ENCODE data around the gene C5orf34. TPM values are rescaled to one million over a fixed set of nuclear protein-coding genes. Genes with fewer than 3 reads are reported as not detected.

C5orf34 gene
- total and polyA plus RNA-seq, 2 donors from 2014 or later, result 0.71 to 2.3 TPM

DNA sequence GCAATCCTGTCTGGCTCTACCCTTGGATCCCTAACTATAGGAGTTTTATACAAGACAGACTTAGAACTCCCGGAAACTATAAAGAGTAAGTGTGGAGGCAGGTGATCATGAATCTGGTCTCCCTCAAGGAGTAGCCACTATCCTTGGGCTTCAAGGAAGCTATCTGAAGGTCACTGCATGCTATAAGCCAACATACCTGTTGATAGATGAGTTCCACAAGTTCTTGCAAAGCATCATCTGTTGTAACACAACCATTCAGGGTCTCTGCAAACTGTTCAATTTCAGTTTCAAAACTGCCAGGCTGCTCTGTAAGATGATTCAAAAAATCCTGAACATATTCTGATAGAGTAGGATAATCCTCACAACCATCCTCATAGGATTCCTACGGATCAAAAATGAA lies 32.6 kb upstream of the C5orf34 start:
- Histone ChIP-seq H3K36me3 (ENCODE audit: control insufficient read depth in 2 of 3, insufficient read depth in 3 of 3, low read length in 3 of 3) (peaks cover 14 to 29% (median 18%) of the 10 kb centered on the region in 3 donors), H3K9ac (ENCODE audit: low read length in 3 of 3) (no peak overlapping the region), H3K27me3 (ENCODE audit: control insufficient read depth, insufficient read depth, low read length) (no peaks in the 10 kb centered on the region), H3K4me3 (ENCODE audit: low read length in 3 of 3) (no peak overlapping the region), H3K4me1 (ENCODE audit: control insufficient read depth in 2 of 3, insufficient read depth in 2 of 3, low read depth in 1 of 3, low read length in 3 of 3) (no peaks in the 10 kb centered on the region), H3K9me3 (ENCODE audit: control insufficient read depth in 2 of 3, insufficient read depth in 1 of 3, low read length in 3 of 3) (no peaks in the 10 kb centered on the region), H3K27ac (ENCODE audit: low read depth in 2 of 2, low read length in 2 of 2) (no peak overlapping the region)
- TF ChIP-seq, protein P1, sequence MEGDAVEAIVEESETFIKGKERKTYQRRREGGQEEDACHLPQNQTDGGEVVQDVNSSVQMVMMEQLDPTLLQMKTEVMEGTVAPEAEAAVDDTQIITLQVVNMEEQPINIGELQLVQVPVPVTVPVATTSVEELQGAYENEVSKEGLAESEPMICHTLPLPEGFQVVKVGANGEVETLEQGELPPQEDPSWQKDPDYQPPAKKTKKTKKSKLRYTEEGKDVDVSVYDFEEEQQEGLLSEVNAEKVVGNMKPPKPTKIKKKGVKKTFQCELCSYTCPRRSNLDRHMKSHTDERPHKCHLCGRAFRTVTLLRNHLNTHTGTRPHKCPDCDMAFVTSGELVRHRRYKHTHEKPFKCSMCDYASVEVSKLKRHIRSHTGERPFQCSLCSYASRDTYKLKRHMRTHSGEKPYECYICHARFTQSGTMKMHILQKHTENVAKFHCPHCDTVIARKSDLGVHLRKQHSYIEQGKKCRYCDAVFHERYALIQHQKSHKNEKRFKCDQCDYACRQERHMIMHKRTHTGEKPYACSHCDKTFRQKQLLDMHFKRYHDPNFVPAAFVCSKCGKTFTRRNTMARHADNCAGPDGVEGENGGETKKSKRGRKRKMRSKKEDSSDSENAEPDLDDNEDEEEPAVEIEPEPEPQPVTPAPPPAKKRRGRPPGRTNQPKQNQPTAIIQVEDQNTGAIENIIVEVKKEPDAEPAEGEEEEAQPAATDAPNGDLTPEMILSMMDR (IDR thresholded peaks at IDR 0.05; ENCODE audit: borderline replicate concordance, extremely low read depth, insufficient read depth), result no peak
- intact Hi-C loops (cut with DNase I), result no loop called here
- FAIRE-seq, result no peak
- no peak for DNase-seq

DNA sequence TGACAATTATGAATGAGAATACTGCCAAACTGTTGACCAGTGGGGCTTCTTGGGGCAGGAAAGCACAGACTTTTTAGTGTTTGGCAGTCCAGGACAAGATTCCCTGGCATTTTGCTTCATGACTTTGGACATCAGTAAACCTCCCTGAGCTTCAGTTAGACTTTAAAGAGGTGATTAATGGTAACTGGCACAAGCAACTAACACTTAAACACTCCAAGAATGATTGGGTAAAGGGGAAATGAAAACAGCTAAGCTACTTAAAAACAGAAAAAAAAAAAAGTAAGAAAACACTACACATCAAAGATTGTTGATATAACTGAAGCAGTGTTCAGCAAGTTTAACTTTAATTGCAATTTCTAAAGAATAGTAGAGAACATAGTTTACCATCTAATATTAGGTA lies 28.5 kb upstream of the C5orf34 start:
- H3K9ac ChIP-seq (ENCODE audit: low read length in 3 of 3), result no peak overlapping the region
- FAIRE-seq, result peak; percentile 25
- TF ChIP-seq, protein P1 (IDR thresholded peaks at IDR 0.05; ENCODE audit: borderline replicate concordance, extremely low read depth, insufficient read depth), result no peak
- no peaks in the 10 kb centered on the region for H3K27me3 ChIP-seq (ENCODE audit: control insufficient read depth, insufficient read depth, low read length)
- peak in 1 of 5 donors; percentile 21 for DNase-seq
- no peak overlapping the region for H3K4me3 ChIP-seq (ENCODE audit: low read length in 3 of 3)
- H3K36me3 ChIP-seq (ENCODE audit: control insufficient read depth in 2 of 3, insufficient read depth in 3 of 3, low read length in 3 of 3), result peaks cover 11 to 23% (median 20%) of the 10 kb centered on the region in 3 donors
- H3K27ac ChIP-seq (ENCODE audit: low read depth in 2 of 2, low read length in 2 of 2), result no peak overlapping the region
- H3K4me1 ChIP-seq (ENCODE audit: control insufficient read depth in 2 of 3, insufficient read depth in 2 of 3, low read depth in 1 of 3, low read length in 3 of 3), result no peaks in the 10 kb centered on the region
- no peaks in the 10 kb centered on the region for H3K9me3 ChIP-seq (ENCODE audit: control insufficient read depth in 2 of 3, insufficient read depth in 1 of 3, low read length in 3 of 3)
- intact Hi-C loops (cut with DNase I), result no loop called here

DNA sequence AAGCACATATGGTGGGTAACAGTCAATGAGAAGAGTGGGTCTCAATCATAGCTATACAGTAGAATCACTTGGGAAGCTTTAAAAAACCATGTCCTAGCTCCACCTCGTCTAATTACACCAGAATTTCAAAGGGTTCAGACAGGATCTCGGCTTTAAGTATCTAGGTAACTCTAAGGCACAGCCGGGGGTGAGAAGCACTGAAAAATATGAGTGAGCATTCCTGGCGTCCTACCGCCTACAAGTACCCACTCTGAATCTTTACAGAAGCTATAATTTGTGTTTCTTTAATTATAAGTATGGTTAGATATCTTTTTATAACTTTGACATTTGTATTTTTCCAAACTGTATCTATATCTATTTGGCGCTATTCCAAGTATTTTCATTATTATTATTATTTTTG lies 25.8 kb upstream of the C5orf34 start:
- Histone ChIP-seq H3K27ac (ENCODE audit: low read depth in 2 of 2, low read length in 2 of 2) (no peak overlapping the region), H3K27me3 (ENCODE audit: control insufficient read depth, insufficient read depth, low read length) (no peaks in the 10 kb centered on the region), H3K36me3 (ENCODE audit: control insufficient read depth in 2 of 3, insufficient read depth in 3 of 3, low read length in 3 of 3) (peaks cover 9 to 25% (median 16%) of the 10 kb centered on the region in 3 donors), H3K4me3 (ENCODE audit: low read length in 3 of 3) (no peak overlapping the region), H3K9ac (ENCODE audit: low read length in 3 of 3) (no peak overlapping the region), H3K4me1 (ENCODE audit: control insufficient read depth in 2 of 3, insufficient read depth in 2 of 3, low read depth in 1 of 3, low read length in 3 of 3) (no peaks in the 10 kb centered on the region), H3K9me3 (ENCODE audit: control insufficient read depth in 2 of 3, insufficient read depth in 1 of 3, low read length in 3 of 3) (no peaks in the 10 kb centered on the region)
- DNase-seq (no peak), FAIRE-seq (no peak)
- TF ChIP-seq, protein P1 (IDR thresholded peaks at IDR 0.05; ENCODE audit: borderline replicate concordance, extremely low read depth, insufficient read depth), result no peak
- intact Hi-C loops (cut with DNase I), result no loop called here

DNA sequence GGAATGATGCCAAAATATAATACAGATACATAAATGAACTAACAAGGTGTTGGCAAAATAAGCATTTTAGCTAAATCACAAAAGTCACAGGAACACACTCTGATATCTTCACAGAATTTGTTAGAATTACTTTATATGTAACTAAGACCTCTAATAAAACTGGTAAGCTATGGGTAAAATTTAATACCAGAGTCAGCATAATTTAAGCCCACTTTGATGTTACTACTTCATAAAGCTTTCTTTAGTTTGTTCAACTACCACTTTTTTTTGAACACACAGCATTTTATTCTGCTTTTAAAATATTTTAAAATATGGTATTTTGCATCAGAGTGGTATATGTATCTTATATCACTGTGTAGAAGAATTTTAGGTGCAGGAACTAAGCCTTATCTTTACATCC lies 22.0 kb upstream of the C5orf34 start:
- no peak overlapping the region for H3K27ac ChIP-seq (ENCODE audit: low read depth in 2 of 2, low read length in 2 of 2)
- intact Hi-C loops (cut with DNase I), result no loop called here
- H3K27me3 ChIP-seq (ENCODE audit: control insufficient read depth, insufficient read depth, low read length), result no peaks in the 10 kb centered on the region
- H3K9ac ChIP-seq (ENCODE audit: low read length in 3 of 3), result no peak overlapping the region
- no peak overlapping the region for H3K4me3 ChIP-seq (ENCODE audit: low read length in 3 of 3)
- H3K4me1 ChIP-seq (ENCODE audit: control insufficient read depth in 2 of 3, insufficient read depth in 2 of 3, low read depth in 1 of 3, low read length in 3 of 3), result no peaks in the 10 kb centered on the region
- DNase-seq (no peak), FAIRE-seq (no peak)
- no peaks in the 10 kb centered on the region for H3K9me3 ChIP-seq (ENCODE audit: control insufficient read depth in 2 of 3, insufficient read depth in 1 of 3, low read length in 3 of 3)
- TF ChIP-seq, protein P1 (IDR thresholded peaks at IDR 0.05; ENCODE audit: borderline replicate concordance, extremely low read depth, insufficient read depth), result no peak
- H3K36me3 ChIP-seq (ENCODE audit: control insufficient read depth in 2 of 3, insufficient read depth in 3 of 3, low read length in 3 of 3), result peaks cover 14 to 54% (median 22%) of the 10 kb centered on the region in 3 donors
